GM10266 (cell line): ENCODE data around the gene CACNA1C.

ENCODE experiments used
- DNase-seq: peaks from one replicate; pipeline ENCODE4 v3.0.0; 2012; ENCODE audit errors: extremely low spot score
- TF ChIP-seq, protein P1 (sequence below): IDR thresholded peaks from 2 replicates; pipeline ENCODE4 v1.5.1; 2012; ENCODE audit warnings: mild to moderate bottlenecking, low read depth; ENCODE audit not compliant: control insufficient read depth, insufficient read depth; ENCODE audit errors: missing control alignments

Gene CACNA1C

DNA sequence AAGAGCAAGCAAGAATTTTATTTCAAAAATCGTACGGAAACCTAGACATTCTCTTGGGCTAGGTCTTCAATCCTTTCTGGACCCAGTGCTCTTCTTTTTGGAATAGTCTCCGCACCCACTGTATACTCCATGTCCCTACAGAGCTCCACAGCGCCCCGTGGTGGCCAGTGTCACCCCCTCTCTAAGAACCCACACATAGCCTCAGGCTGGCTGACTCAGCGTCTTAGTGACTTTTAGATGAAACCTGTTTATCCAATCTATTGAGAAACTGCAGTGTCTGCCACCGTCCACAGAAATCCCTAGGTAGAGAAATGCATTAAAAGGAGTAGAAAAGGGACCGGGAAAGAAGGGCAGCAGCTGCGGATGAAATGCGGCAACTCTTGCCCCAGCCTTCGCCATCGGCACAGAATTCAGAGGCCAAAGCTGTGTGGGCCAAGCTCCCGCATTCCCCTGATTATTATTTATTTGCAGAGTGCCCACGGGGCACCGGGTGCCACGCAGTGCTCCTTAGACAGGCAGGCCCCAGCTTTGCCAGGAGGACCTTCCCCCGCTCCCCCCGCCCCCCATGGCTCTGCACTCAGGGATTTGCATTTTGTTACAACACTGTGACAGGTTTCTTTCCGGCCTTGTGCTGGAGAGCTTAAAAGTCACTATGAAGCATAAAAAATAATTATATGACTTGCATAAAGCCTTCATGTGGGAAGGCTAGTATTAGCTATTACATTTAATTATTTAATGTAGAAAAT, 571.9 kb downstream of the CACNA1C start:
- TF ChIP-seq, protein P1, sequence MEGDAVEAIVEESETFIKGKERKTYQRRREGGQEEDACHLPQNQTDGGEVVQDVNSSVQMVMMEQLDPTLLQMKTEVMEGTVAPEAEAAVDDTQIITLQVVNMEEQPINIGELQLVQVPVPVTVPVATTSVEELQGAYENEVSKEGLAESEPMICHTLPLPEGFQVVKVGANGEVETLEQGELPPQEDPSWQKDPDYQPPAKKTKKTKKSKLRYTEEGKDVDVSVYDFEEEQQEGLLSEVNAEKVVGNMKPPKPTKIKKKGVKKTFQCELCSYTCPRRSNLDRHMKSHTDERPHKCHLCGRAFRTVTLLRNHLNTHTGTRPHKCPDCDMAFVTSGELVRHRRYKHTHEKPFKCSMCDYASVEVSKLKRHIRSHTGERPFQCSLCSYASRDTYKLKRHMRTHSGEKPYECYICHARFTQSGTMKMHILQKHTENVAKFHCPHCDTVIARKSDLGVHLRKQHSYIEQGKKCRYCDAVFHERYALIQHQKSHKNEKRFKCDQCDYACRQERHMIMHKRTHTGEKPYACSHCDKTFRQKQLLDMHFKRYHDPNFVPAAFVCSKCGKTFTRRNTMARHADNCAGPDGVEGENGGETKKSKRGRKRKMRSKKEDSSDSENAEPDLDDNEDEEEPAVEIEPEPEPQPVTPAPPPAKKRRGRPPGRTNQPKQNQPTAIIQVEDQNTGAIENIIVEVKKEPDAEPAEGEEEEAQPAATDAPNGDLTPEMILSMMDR = no peak
- DNase-seq = no peak

DNA sequence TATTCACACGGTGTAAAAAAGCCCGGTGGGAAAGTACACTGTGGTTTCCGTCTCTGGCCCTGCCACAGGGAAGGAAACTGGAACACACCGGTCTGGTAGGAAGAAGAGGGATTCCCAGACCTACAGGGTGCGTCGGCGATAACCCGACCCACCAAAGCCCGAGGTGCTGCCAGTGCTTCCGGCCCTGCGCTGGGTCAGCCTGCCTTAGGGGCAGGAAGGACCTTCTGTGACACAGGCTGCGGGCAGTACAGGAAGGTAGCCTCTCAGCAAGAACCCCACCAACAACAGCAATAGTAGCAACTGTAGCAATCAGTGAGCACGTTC, 572.5 kb downstream of the CACNA1C start:
- no peak for DNase-seq
- TF ChIP-seq, protein P1 = no peak

DNA sequence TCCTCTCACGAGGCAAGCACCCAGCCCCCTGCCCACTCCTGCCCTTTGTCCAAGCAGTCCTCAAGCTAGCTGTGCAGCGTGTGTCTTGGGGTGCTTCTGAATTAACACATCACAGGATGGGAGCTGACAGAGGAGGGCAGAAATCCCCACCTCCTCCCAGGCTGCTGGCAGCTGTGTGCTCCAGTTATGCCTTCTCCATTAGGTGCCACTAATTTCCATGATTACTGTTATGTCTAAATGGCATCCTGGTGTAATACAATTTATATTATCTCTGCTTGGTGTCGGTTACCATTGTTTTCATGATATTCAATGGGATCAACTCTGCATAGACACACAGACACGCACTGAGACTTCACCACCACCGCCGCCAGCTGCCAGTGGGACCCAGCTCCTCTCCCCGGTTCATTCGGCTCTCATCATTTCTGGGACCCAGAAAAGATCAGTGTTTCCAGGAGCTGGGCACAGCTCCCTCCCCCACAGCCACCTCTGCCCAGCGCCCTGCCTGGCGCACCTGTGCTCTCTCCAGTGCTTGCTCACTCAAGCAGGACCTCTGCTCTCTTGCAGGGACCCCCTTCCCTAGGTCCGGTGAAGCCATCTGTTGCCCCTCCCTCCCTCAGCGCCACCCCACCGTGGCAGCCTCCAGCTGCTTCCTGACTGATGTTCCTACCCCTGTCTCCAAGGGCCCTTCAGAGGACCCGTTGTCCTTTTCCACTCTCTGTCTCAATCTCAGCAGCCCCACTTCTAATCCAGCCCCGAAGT, 574.5 kb downstream of the CACNA1C start:
- DNase-seq = no peak

DNA sequence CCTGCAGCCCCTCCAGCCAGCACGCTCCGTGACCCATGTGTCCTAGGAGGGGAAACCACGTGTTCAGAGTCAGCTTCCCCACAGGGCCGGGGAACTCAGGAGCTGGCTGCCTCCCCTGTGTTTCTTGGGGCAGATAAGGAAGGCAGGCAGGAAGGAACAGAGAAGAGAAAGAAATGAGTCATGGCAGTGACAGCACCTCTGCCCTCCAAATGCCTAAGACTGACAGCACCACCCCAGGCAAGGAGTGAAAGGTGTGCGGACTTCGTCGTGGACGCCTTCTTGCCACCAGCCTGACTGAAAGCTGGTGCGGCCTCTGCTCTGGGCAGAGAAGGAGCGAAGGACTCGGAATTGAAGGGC, 575.0 kb downstream of the CACNA1C start:
- DNase-seq = no peak
- TF ChIP-seq, protein P1 = no peak

More for the DNA sequence above, 574.5 kb downstream of the CACNA1C start:
- TF ChIP-seq, protein P1 = no peak

DNA sequence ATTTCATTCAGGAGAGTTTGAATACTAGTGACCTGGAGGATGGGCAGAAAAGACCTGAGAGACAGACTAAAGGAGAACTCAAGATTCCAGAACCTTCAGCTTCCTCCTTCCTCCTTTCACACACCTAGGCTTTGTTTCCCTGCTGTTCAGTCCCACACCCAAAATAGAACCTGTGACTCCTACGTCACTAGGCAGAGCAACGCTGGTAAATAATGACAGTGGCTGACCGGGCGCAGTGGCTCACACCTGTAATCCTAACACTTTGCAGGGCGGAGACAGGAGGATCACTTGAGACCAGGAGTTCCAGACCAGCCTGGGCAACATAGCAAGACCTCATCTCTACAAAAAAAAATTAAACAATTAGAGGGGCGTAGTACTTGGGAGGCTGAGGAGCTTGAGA, 575.6 kb downstream of the CACNA1C start:
- TF ChIP-seq, protein P1 = no peak

DNA sequence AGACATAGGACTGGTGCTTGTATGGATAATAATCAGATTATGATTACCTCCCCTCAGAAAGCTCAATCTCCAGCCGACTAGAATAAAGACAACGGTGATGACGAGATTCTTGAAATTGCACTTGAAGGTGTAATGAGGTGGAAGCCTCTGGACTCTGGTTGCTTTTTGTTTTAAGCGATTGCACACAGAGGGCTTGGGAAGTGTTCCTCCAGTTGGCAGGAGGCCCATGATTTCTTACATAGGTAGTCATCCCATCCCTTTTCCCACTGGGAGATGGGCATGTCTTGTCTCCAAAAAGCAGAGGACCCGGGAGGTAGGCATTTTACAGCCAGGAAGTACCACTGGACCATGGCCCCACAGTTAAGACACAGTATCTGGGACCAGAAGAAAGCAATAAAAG, 576.3 kb downstream of the CACNA1C start:
- TF ChIP-seq, protein P1 = no peak
- DNase-seq = no peak

More for the DNA sequence above, 575.6 kb downstream of the CACNA1C start:
- no peak for DNase-seq

DNA sequence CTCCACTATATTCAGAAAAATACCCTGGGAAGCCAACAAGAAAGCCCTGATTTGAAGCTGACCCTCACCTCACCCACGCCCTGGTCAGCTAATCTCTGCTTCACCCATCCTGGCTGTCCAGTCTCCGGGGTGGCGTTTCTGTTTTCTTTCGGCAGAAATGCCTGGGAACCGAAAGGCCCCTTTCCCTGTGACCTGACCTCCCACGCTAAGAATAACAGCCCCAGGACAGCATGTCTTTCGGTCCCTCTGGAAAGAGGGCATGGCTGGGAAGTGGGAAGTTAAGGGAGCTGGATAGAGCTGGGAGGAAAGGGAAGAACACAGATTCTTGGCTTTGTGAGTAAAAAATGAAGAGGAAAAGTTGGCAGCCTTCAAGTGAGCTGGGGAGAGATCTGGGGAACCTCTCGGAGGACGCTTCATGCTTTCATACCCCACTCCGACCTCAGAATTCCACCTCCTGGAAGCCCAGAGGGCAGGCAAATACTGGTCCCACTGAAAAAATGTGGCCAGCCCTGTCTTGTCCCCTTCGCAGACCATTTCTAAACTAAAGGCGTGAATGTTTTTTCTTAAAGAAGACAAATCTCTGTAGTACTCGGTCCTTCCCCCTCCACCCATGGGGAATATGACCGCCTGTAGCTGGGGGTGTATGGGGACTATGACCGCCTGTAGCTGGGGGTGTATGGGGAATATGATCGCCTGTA, 579.0 kb downstream of the CACNA1C start:
- TF ChIP-seq, protein P1 = no peak

More for the DNA sequence above, 579.0 kb downstream of the CACNA1C start:
- no peak for DNase-seq
